ENCODE data around the gene MTUS2.

MTUS2 gene

GRCh38 chr13:29108068-29108786, 288.1 kb downstream of the MTUS2 start:
- DNase-seq (ENCODE audit: low spot score), result no peak

- no peak for DNase-seq (ENCODE audit: low spot score)
Observed at GRCh38 chr13:29109987-29110386, 289.8 kb downstream of the MTUS2 start.

GRCh38 chr13:29111446-29111845, 291.3 kb downstream of the MTUS2 start:
- no peak for DNase-seq (ENCODE audit: low spot score)

- DNase-seq (ENCODE audit: low spot score), result no peak
Observed at GRCh38 chr13:29115842-29116241, 295.7 kb downstream of the MTUS2 start.

- DNase-seq (ENCODE audit: low spot score), result no peak
Observed at GRCh38 chr13:29117663-29118062, 297.5 kb downstream of the MTUS2 start.

GRCh38 chr13:29118471-29118870, 298.3 kb downstream of the MTUS2 start:
- DNase-seq (ENCODE audit: low spot score), result no peak

- no peak for DNase-seq (ENCODE audit: low spot score)
Observed at GRCh38 chr13:29125191-29125933, 305.2 kb downstream of the MTUS2 start.

- no peak for DNase-seq (ENCODE audit: low spot score)
Observed at GRCh38 chr13:29125934-29126424, 305.8 kb downstream of the MTUS2 start.

GRCh38 chr13:29129616-29130015, 309.5 kb downstream of the MTUS2 start:
- DNase-seq (ENCODE audit: low spot score), result no peak

GRCh38 chr13:29131159-29131558, 311.0 kb downstream of the MTUS2 start:
- no peak for DNase-seq (ENCODE audit: low spot score)

- no peak for DNase-seq (ENCODE audit: low spot score)
Observed at GRCh38 chr13:29131881-29132668, 311.9 kb downstream of the MTUS2 start.

- DNase-seq (ENCODE audit: low spot score), result no peak
Observed at GRCh38 chr13:29136341-29136740, 316.2 kb downstream of the MTUS2 start.

GRCh38 chr13:29137016-29137415, 316.9 kb downstream of the MTUS2 start:
- no peak for DNase-seq (ENCODE audit: low spot score)

GRCh38 chr13:29137995-29138394, 317.9 kb downstream of the MTUS2 start:
- no peak for DNase-seq (ENCODE audit: low spot score)

- no peak for DNase-seq (ENCODE audit: low spot score)
Observed at GRCh38 chr13:29140277-29140676, 320.1 kb downstream of the MTUS2 start.

GRCh38 chr13:29143847-29144246, 323.7 kb downstream of the MTUS2 start:
- no peak for DNase-seq (ENCODE audit: low spot score)

GRCh38 chr13:29154390-29154789, 334.3 kb downstream of the MTUS2 start:
- DNase-seq (ENCODE audit: low spot score), result no peak

- DNase-seq (ENCODE audit: low spot score), result no peak
Observed at GRCh38 chr13:29156136-29156535, 336.0 kb downstream of the MTUS2 start.

- DNase-seq (ENCODE audit: low spot score), result no peak
Observed at GRCh38 chr13:29159871-29160270, 339.7 kb downstream of the MTUS2 start.

- no peak for DNase-seq (ENCODE audit: low spot score)
Observed at GRCh38 chr13:29160862-29161261, 340.7 kb downstream of the MTUS2 start.

- DNase-seq (ENCODE audit: low spot score), result no peak
Observed at GRCh38 chr13:29161676-29162075, 341.5 kb downstream of the MTUS2 start.

- no peak for DNase-seq (ENCODE audit: low spot score)
Observed at GRCh38 chr13:29162638-29163235, 342.6 kb downstream of the MTUS2 start.
